ENCODE measurements around the gene GALNTL6.

DNA sequence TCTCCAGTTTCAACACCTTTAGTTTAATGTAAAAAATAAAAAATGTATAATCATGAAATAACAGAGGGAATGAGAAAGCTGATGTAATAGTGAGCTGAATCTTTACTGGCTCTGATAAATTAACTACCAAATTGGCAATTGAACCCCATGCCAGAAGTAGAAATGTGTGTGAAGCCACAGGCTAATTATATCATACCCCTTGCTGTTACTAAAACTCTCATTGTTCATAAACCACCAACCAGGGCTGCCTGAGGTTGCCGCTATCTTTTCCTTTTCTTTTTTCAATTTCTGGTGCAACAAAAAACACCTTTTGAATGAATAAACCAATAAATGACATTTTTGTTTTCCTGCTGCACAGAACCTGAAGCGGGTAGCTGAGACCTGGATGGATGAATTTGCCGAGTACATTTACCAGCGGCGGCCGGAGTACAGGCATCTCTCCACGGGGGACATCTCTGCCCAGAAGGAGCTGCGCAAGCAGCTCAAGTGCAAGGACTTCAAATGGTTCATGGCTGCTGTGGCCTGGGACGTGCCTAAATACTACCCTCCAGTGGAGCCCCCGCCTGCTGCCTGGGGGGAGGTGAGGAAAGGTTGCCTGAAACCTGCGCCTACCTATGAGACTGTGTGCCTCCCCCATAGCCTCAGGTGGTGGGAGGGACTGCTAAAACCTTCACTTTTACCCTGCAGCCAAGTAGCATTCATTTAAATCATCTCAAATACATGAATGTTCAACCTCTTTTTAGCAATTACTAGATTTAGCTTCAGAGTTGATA lies 1138.7 kb downstream of the GALNTL6 start:
- TF ChIP-seq, protein P1, sequence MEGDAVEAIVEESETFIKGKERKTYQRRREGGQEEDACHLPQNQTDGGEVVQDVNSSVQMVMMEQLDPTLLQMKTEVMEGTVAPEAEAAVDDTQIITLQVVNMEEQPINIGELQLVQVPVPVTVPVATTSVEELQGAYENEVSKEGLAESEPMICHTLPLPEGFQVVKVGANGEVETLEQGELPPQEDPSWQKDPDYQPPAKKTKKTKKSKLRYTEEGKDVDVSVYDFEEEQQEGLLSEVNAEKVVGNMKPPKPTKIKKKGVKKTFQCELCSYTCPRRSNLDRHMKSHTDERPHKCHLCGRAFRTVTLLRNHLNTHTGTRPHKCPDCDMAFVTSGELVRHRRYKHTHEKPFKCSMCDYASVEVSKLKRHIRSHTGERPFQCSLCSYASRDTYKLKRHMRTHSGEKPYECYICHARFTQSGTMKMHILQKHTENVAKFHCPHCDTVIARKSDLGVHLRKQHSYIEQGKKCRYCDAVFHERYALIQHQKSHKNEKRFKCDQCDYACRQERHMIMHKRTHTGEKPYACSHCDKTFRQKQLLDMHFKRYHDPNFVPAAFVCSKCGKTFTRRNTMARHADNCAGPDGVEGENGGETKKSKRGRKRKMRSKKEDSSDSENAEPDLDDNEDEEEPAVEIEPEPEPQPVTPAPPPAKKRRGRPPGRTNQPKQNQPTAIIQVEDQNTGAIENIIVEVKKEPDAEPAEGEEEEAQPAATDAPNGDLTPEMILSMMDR (IDR thresholded peaks at IDR 0.05): no peak
- TF ChIP-seq POLR2AphosphoS5 (IDR thresholded peaks at IDR 0.05) (no peak), POLR2A (IDR thresholded peaks at IDR 0.05) (no peak)

Data from suprapubic skin (tissue), 4 donors.